ENCODE data around the gene STMN1. TPM values are rescaled to one million over a fixed set of nuclear protein-coding genes. Genes with fewer than 3 reads are reported as not detected.

STMN1 gene
- total and polyA plus RNA-seq, 2 of the 8 experiments (the other 6 are each of a cell fraction or from before 2014, with no cell fraction given), result 116 to 564 TPM

DNA sequence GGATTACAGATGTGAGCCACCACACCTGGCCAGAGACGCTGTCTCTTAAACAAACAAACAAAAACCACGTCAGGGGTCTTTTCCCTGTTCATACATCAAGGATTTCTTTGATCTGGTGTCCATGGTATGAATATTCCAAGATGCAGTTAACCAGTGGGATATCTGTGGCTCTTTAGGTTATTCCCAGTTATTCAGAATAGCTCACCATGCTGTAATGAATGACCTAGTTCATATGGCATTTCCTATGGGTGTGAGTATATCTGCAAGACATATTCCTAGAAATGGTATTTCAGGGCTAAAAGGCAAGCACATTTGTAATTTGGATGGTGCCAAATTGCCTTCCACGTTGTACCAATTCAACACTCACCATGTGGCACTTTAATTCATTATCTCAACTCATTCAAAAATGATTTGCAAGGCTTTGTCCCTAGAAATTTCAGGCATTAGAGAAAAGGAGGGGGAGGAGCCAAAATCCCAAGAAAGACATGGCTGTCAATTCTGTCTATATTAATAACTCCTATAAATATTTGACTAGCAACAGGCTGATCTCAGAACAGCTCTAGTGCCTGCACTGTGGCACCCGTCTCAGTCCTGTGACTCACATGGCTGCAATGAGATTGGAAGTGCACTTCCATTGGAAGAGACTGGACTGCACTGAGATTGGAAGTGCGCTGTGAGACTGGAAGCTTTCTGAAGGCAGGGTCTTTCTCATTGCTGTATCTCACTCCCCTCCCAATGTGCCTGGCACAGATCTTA is 6.0 kb upstream of the STMN1 start:
- Histone ChIP-seq H3K9ac (replicated peaks in 1 of 4; ENCODE audit: extremely low read depth in 1 of 4, low read depth in 3 of 4, low read length in 3 of 4) (no peak overlapping the region), H2AFZ (ENCODE audit: low read length) (no peak overlapping the region), H4K5ac (ENCODE audit: insufficient read length, low read depth, low read length) (no peak overlapping the region), H3K14ac (ENCODE audit: insufficient read length) (no peak overlapping the region), H2AK5ac (ENCODE audit: low read depth, low read length) (no peak overlapping the region), H2BK5ac (ENCODE audit: low read depth, low read length) (no peak overlapping the region), H3K9me3 (ENCODE audit: insufficient read depth in 2 of 2, low read depth in 1 of 2, low read length in 1 of 2) (no peaks in the 10 kb centered on the region), H3K4me2 (ENCODE audit: insufficient read depth in 1 of 2, low read depth in 2 of 2, low read length in 2 of 2) (no peak overlapping the region), H3K27ac (ENCODE audit: low read depth, low read length) (no peak overlapping the region), H4K20me1 (replicated peaks in 1 of 2; ENCODE audit: control insufficient read depth in 1 of 2, insufficient read depth in 2 of 2, low read length in 2 of 2) (no peaks in the 10 kb centered on the region), H3K4ac (replicated peaks; ENCODE audit: insufficient read length, low read depth, low read length) (no peak overlapping the region), H3K79me1 (ENCODE audit: low read depth, low read length) (no peaks in the 10 kb centered on the region), H3K36me3 (ENCODE audit: control insufficient read depth in 2 of 4, insufficient read depth in 4 of 4, low read length in 3 of 4) (no peaks in the 10 kb centered on the region), H2BK120ac (replicated peaks; ENCODE audit: low read depth, low read length) (no peak overlapping the region), H3K18ac (ENCODE audit: extremely low read depth, low read length) (no peak overlapping the region), H4K8ac (ENCODE audit: extremely low read depth, insufficient read depth, low read length) (no peak overlapping the region), H3K4me1 (replicated peaks in 1 of 4; ENCODE audit: control insufficient read depth in 3 of 4, insufficient read depth in 4 of 4, low read length in 3 of 4) (peaks cover 0 to 2% (median under 1%) of the 10 kb centered on the region in 4 experiments; a peak in 2 of 7 replicates), H2BK12ac (ENCODE audit: low read depth, low read length) (no peak overlapping the region), H2BK15ac (ENCODE audit: low read length) (no peak overlapping the region), H3K56ac (replicated peaks; ENCODE audit: insufficient read length, low read depth, low read length) (no peak overlapping the region), H3K23me2 (ENCODE audit: low read depth, low read length) (no peaks in the 10 kb centered on the region), H3K27me3 (replicated peaks in 1 of 4; ENCODE audit: control insufficient read depth in 3 of 4, extremely low read depth in 1 of 4, insufficient read depth in 3 of 4, low read length in 3 of 4) (no peaks in the 10 kb centered on the region), H4K91ac (replicated peaks; ENCODE audit: insufficient read length, low read length) (no peak overlapping the region), H2BK20ac (ENCODE audit: low read length) (no peak overlapping the region), H3K23ac (ENCODE audit: insufficient read length) (no peak overlapping the region), H3K4me3 (ENCODE audit: extremely low read depth in 1 of 4, insufficient read depth in 2 of 4, low read depth in 3 of 4, low read length in 4 of 4) (no peak overlapping the region), H3K79me2 (ENCODE audit: control insufficient read depth in 1 of 2, insufficient read depth in 2 of 2, low read length in 2 of 2) (no peaks in the 10 kb centered on the region)
- ChIA-PET POLR2A (ENCODE audit: partially characterized antibody) (interaction anchor here (0.8 to 3.0 kb wide), 4 partner anchors 10 to 85 kb away, joined by 3 to 10 read pairs (median 3); partner anchors contain the start of gene PAQR7), CTCF (ENCODE audit: partially characterized antibody) (interaction anchor here (1.1 to 3.2 kb wide), 4 partner anchors 11 to 22 kb away, joined by 4 to 12 read pairs (median 6); no protein-coding TSS in a partner anchor)
- 86% methylated on average over 5 of the region's 5 CpGs; no CpG with 5 or more reads in 1 of the 2 experiments for WGBS, 2 experiments (ENCODE audit: extremely low coverage in 1 of 2, insufficient coverage in 1 of 2, insufficient read length in 1 of 2, insufficient replicate concordance in 2 of 2, low coverage in 1 of 2, low lambda C conversion rate in 2 of 2, missing lambda C conversion rate in 1 of 2)
- FAIRE-seq, result no peak
- no peak for DNase-seq (ENCODE audit: low read depth in 1 of 2, low spot score in 2 of 2)
- TF ChIP-seq EP300 (IDR thresholded peaks at IDR 0.05; ENCODE audit: borderline replicate concordance in 1 of 2, low read depth in 2 of 2, low read length in 2 of 2), result no peak
- no peak for TF ChIP-seq FOSL1 (IDR thresholded peaks at IDR 0.05; ENCODE audit: insufficient read depth, low read depth, low read length)
- no peak for TF ChIP-seq SP2 (IDR thresholded peaks at IDR 0.05; ENCODE audit: low read length)
- TF ChIP-seq TBP (IDR thresholded peaks at IDR 0.05; ENCODE audit: low read depth, low read length), result no peak
- no peak for TF ChIP-seq SRF (IDR thresholded peaks at IDR 0.05; ENCODE audit: low read depth, low read length)
- no peak for TF ChIP-seq CBX5 (IDR thresholded peaks at IDR 0.05; ENCODE audit: low read depth, low read length)
- TF ChIP-seq CEBPB (IDR thresholded peaks at IDR 0.05; ENCODE audit: low read depth, low read length), result no peak
- no peak for TF ChIP-seq SIRT6 (IDR thresholded peaks at IDR 0.05; ENCODE audit: low read length)
- TF ChIP-seq EZH2 (IDR thresholded peaks at IDR 0.05; ENCODE audit: low read depth, low read length, severe bottlenecking), result no peak
- no peak for TF ChIP-seq GABPA (IDR thresholded peaks at IDR 0.05; ENCODE audit: borderline replicate concordance, insufficient read depth, low read length)
- TF ChIP-seq CBX8 (IDR thresholded peaks at IDR 0.05; ENCODE audit: borderline replicate concordance, low read depth, low read length), result no peak
- no peak for TF ChIP-seq CTBP2 (IDR thresholded peaks at IDR 0.05; ENCODE audit: borderline replicate concordance, insufficient read depth, insufficient read length, low read length)
- no peak for TF ChIP-seq TAF1 (IDR thresholded peaks at IDR 0.05; ENCODE audit: low read depth, low read length)

All from H1 (cell line).